ENCODE measurements around the gene FRMD5. TPM values are rescaled to one million over a fixed set of nuclear protein-coding genes. Genes with fewer than 3 reads are reported as not detected.

Gene FRMD5
- total RNA-seq, 1 donor from 2014 or later, result not detected

- no peak for DNase-seq (ENCODE audit: extremely low spot score, unreplicated experiment)
- Mint-ChIP-seq H3K4me3 (ENCODE audit: unreplicated experiment) (no peak overlapping the region), H3K9me3 (ENCODE audit: unreplicated experiment) (no peaks in the 10 kb centered on the region), H3K36me3 (ENCODE audit: unreplicated experiment) (no peaks in the 10 kb centered on the region), H3K27ac (ENCODE audit: unreplicated experiment) (no peak overlapping the region), H3K4me1 (ENCODE audit: unreplicated experiment) (peaks cover 1% of the 10 kb centered on the region), H3K27me3 (ENCODE audit: unreplicated experiment) (no peaks in the 10 kb centered on the region)
- TF ChIP-seq CTCF (IDR thresholded peaks at IDR 0.05), result no peak
Observed at GRCh38 chr15:43898891-43899290, 296.2 kb downstream of the FRMD5 start.

GRCh38 chr15:43896543-43896942 lies 298.5 kb downstream of the FRMD5 start:
- no peak for TF ChIP-seq CTCF (IDR thresholded peaks at IDR 0.05)
- Mint-ChIP-seq H3K27ac (ENCODE audit: unreplicated experiment) (no peak overlapping the region), H3K36me3 (ENCODE audit: unreplicated experiment) (no peaks in the 10 kb centered on the region), H3K4me3 (ENCODE audit: unreplicated experiment) (no peak overlapping the region), H3K27me3 (ENCODE audit: unreplicated experiment) (no peaks in the 10 kb centered on the region), H3K9me3 (ENCODE audit: unreplicated experiment) (no peaks in the 10 kb centered on the region), H3K4me1 (ENCODE audit: unreplicated experiment) (no peaks in the 10 kb centered on the region)
- no peak for DNase-seq (ENCODE audit: extremely low spot score, unreplicated experiment)

- no peaks in the 10 kb centered on the region for H3K36me3 Mint-ChIP-seq (ENCODE audit: unreplicated experiment)
- no peak for DNase-seq (ENCODE audit: extremely low spot score, unreplicated experiment)
Observed at GRCh38 chr15:43895586-43895985, 299.5 kb downstream of the FRMD5 start.

GRCh38 chr15:43893956-43894355 lies 301.1 kb downstream of the FRMD5 start:
- H3K27me3 Mint-ChIP-seq (ENCODE audit: unreplicated experiment), result no peaks in the 10 kb centered on the region
- no peak for DNase-seq (ENCODE audit: extremely low spot score, unreplicated experiment)

More at GRCh38 chr15:43895586-43895985, 299.5 kb downstream of the FRMD5 start:
- TF ChIP-seq CTCF (IDR thresholded peaks at IDR 0.05), result no peak
- Mint-ChIP-seq H3K4me3 (ENCODE audit: unreplicated experiment) (no peak overlapping the region), H3K4me1 (ENCODE audit: unreplicated experiment) (no peaks in the 10 kb centered on the region), H3K27ac (ENCODE audit: unreplicated experiment) (no peak overlapping the region), H3K27me3 (ENCODE audit: unreplicated experiment) (no peaks in the 10 kb centered on the region), H3K9me3 (ENCODE audit: unreplicated experiment) (no peaks in the 10 kb centered on the region)

GRCh38 chr15:43889042-43889441 lies 306.0 kb downstream of the FRMD5 start:
- no peak for DNase-seq (ENCODE audit: extremely low spot score, unreplicated experiment)
- Mint-ChIP-seq H3K36me3 (ENCODE audit: unreplicated experiment) (no peaks in the 10 kb centered on the region), H3K4me1 (ENCODE audit: unreplicated experiment) (no peaks in the 10 kb centered on the region), H3K27me3 (ENCODE audit: unreplicated experiment) (no peaks in the 10 kb centered on the region), H3K27ac (ENCODE audit: unreplicated experiment) (no peak overlapping the region), H3K4me3 (ENCODE audit: unreplicated experiment) (no peak overlapping the region), H3K9me3 (ENCODE audit: unreplicated experiment) (no peaks in the 10 kb centered on the region)
- TF ChIP-seq CTCF (IDR thresholded peaks at IDR 0.05), result no peak

More at GRCh38 chr15:43893956-43894355, 301.1 kb downstream of the FRMD5 start:
- H3K4me3 Mint-ChIP-seq (ENCODE audit: unreplicated experiment), result no peak overlapping the region
- H3K9me3 Mint-ChIP-seq (ENCODE audit: unreplicated experiment), result no peaks in the 10 kb centered on the region
- no peaks in the 10 kb centered on the region for H3K4me1 Mint-ChIP-seq (ENCODE audit: unreplicated experiment)
- H3K36me3 Mint-ChIP-seq (ENCODE audit: unreplicated experiment), result no peaks in the 10 kb centered on the region
- no peak overlapping the region for H3K27ac Mint-ChIP-seq (ENCODE audit: unreplicated experiment)
- TF ChIP-seq CTCF (IDR thresholded peaks at IDR 0.05), result no peak

Measured in osteocyte (in vitro differentiated cells).